H1 (cell line): ENCODE results near the gene SSMEM1.
"Not testable (repeated sequence)": the region's sequence is repeated elsewhere in the genome, so short reads cannot be mapped to it uniquely, and the experiment has no call there.

ENCODE experiments used
- CBX8 ChIP-seq: fragments of 300-800, 300-1000 bp; sonication (generic); IDR thresholded peaks from 2 replicates; pipeline ENCODE4 v1.7.1; 2016; ENCODE audit warnings: low read depth, low read length, borderline replicate concordance
- E2F6 ChIP-seq: IDR thresholded peaks from 2 replicates; pipeline ENCODE4 v1.6.1; 2012; ENCODE audit warnings: inconsistent platforms
- EGR1 ChIP-seq: IDR thresholded peaks from 2 replicates; pipeline ENCODE4 v1.6.1; 2011; ENCODE audit warnings: low read depth, low read length, borderline replicate concordance
- GTF2F1 ChIP-seq: IDR thresholded peaks from 2 replicates; pipeline ENCODE4 v1.6.1; 2012; ENCODE audit warnings: low read depth, low read length, improper control_type of control experiment, borderline replicate concordance
- JUN ChIP-seq: IDR thresholded peaks from 2 replicates; pipeline ENCODE4 v1.6.1; 2011; ENCODE audit warnings: low read depth, mild to moderate bottlenecking, improper control_type of control experiment, low read length
- PHF8 ChIP-seq: fragments of 200-600 bp; sonication (generic); conservative IDR thresholded peaks from 2 replicates; pipeline ENCODE4 v1.7.1; 2012; ENCODE audit warnings: low read depth, mild to moderate bottlenecking, inconsistent platforms, low read length, moderate library complexity
- POLR2AphosphoS5 ChIP-seq: IDR thresholded peaks from 2 replicates; pipeline ENCODE4 v1.6.1; 2011; ENCODE audit warnings: low read depth, low read length
- TF ChIP-seq, protein P1 (sequence below): IDR thresholded peaks from 2 replicates; pipeline ENCODE4 v1.6.1; 2012; ENCODE audit warnings: inconsistent platforms
- TF ChIP-seq, protein P2 (sequence below), 3 experiments: IDR thresholded peaks; 1 replicate in 2 of 3; 2 replicates in 1 of 3; pipeline versions ENCODE4 v1.5.1 to v1.6.1; 2011; ENCODE audit warnings: low read length in 3 of 3, mild to moderate bottlenecking in 3 of 3, inconsistent platforms in 2 of 3, low read depth in 1 of 3, moderate library complexity in 1 of 3; ENCODE audit not compliant: insufficient read depth in 1 of 3; ENCODE audit errors: control extremely low read depth in 1 of 3
- TF ChIP-seq, protein P3 (sequence below): IDR thresholded peaks from 2 replicates; pipeline ENCODE4 v1.6.1; 2012; ENCODE audit warnings: low read length, inconsistent platforms

DNA sequence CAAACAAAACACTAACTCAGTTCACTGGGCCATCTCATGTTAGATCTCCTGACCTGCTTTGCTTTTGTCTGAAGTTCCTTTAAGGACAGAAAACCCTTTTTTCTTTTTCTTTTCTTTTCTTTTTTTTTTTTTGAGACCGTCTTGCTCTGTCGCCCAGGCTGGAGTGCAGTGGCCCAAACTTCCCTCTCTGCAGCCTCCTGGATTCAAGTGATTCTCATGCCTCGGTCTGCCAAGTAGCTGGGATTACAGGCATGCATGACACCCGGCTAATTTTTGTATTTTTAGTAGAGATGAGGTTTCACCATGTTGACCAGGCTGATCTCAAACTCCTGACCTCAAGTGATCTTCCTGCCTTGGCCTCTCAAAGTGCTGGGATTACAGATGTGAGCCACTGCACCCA lies 28.7 kb downstream of the SSMEM1 start:
- TF ChIP-seq, protein P1, sequence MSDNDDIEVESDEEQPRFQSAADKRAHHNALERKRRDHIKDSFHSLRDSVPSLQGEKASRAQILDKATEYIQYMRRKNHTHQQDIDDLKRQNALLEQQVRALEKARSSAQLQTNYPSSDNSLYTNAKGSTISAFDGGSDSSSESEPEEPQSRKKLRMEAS, result not testable (repeated sequence)
- not testable (repeated sequence) for TF ChIP-seq GTF2F1, E2F6, CBX8, JUN, POLR2AphosphoS5, EGR1, PHF8
- TF ChIP-seq, protein P2, sequence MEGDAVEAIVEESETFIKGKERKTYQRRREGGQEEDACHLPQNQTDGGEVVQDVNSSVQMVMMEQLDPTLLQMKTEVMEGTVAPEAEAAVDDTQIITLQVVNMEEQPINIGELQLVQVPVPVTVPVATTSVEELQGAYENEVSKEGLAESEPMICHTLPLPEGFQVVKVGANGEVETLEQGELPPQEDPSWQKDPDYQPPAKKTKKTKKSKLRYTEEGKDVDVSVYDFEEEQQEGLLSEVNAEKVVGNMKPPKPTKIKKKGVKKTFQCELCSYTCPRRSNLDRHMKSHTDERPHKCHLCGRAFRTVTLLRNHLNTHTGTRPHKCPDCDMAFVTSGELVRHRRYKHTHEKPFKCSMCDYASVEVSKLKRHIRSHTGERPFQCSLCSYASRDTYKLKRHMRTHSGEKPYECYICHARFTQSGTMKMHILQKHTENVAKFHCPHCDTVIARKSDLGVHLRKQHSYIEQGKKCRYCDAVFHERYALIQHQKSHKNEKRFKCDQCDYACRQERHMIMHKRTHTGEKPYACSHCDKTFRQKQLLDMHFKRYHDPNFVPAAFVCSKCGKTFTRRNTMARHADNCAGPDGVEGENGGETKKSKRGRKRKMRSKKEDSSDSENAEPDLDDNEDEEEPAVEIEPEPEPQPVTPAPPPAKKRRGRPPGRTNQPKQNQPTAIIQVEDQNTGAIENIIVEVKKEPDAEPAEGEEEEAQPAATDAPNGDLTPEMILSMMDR (IDR thresholded peaks at IDR 0.05; ENCODE audit: control extremely low read depth in 1 of 3, insufficient read depth in 1 of 3, low read depth in 1 of 3, low read length in 3 of 3), result not testable (repeated sequence)
- TF ChIP-seq, protein P3, sequence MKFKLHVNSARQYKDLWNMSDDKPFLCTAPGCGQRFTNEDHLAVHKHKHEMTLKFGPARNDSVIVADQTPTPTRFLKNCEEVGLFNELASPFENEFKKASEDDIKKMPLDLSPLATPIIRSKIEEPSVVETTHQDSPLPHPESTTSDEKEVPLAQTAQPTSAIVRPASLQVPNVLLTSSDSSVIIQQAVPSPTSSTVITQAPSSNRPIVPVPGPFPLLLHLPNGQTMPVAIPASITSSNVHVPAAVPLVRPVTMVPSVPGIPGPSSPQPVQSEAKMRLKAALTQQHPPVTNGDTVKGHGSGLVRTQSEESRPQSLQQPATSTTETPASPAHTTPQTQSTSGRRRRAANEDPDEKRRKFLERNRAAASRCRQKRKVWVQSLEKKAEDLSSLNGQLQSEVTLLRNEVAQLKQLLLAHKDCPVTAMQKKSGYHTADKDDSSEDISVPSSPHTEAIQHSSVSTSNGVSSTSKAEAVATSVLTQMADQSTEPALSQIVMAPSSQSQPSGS, result not testable (repeated sequence)
